GM12878 (cell line): Measurements from ENCODE around the gene ADGRG2.

Experiments used
- ATF3 ChIP-seq: IDR thresholded peaks from 2 replicates; pipeline ENCODE4 v1.6.1; 2011; ENCODE audit warnings: low read depth, mild to moderate bottlenecking, low read length, moderate library complexity, borderline replicate concordance; ENCODE audit errors: extremely low read depth
- CTCF ChIP-seq, 3 experiments: IDR thresholded peaks in 2 of 3; conservative IDR thresholded peaks in 1 of 3; 2 replicates each; pipeline ENCODE4 v1.5.1; 2011; ENCODE audit warnings: low read depth in 3 of 3, low read length in 3 of 3, mild to moderate bottlenecking in 3 of 3, control low read depth in 2 of 3, moderate library complexity in 2 of 3, inconsistent platforms in 1 of 3, mixed read lengths in 1 of 3; ENCODE audit not compliant: control insufficient read depth in 2 of 3, insufficient read depth in 1 of 3; ENCODE audit errors: extremely low read depth in 1 of 3
- FOXM1 ChIP-seq: IDR thresholded peaks from 2 replicates; pipeline ENCODE4 v1.6.1; 2012; ENCODE audit warnings: low read depth, mild to moderate bottlenecking, inconsistent platforms, low read length, moderate library complexity
- HDGF ChIP-seq: fragments of 450-650 bp; IDR thresholded peaks from 2 replicates; pipeline ENCODE4 v1.6.1; 2016; ENCODE audit warnings: antibody characterized with exemption
- NFYB ChIP-seq: IDR thresholded peaks from 2 replicates; pipeline ENCODE4 v1.6.1; 2011; ENCODE audit warnings: low read depth, mild to moderate bottlenecking, low read length, improper control_type of control experiment, moderate library complexity; ENCODE audit not compliant: insufficient read depth
- PBX3 ChIP-seq: IDR thresholded peaks from 2 replicates; pipeline ENCODE4 v1.6.1; 2011; ENCODE audit warnings: mild to moderate bottlenecking, low read depth, low read length, moderate library complexity; ENCODE audit not compliant: insufficient replicate concordance
- POLR2A ChIP-seq: IDR thresholded peaks from 2 replicates; pipeline ENCODE4 v1.6.1; 2011; ENCODE audit warnings: low read depth, mild to moderate bottlenecking, low read length
- RFX5 ChIP-seq: IDR thresholded peaks from 2 replicates; pipeline ENCODE4 v1.6.1; 2011; ENCODE audit warnings: low read depth, low read length, improper control_type of control experiment
- TARDBP ChIP-seq: IDR thresholded peaks from 2 replicates; pipeline ENCODE4 v1.6.1; 2016; ENCODE audit warnings: borderline replicate concordance

GRCh38 chrX:18949944-18950301 is 172.3 kb downstream of the ADGRG2 start:
- no peak for TF ChIP-seq POLR2A
- no peak for TF ChIP-seq PBX3
- TF ChIP-seq RFX5 = no peak
- TF ChIP-seq CTCF (IDR thresholded peaks at IDR 0.05 in 2 of 3, conservative IDR thresholded peaks at IDR 0.05 in 1 of 3; ENCODE audit: control insufficient read depth in 2 of 3, extremely low read depth in 1 of 3, insufficient read depth in 1 of 3, low read depth in 3 of 3, low read length in 3 of 3) = no peak
- TF ChIP-seq NFYB = no peak
- no peak for TF ChIP-seq HDGF
- no peak for TF ChIP-seq TARDBP
- TF ChIP-seq ATF3 = no peak
- TF ChIP-seq FOXM1 = no peak
